Effector memory CD4-positive, alpha-beta T cell (primary cell): Measurements from ENCODE around the gene PTPRR.

ENCODE experiments used
- DNase-seq, 3 donors: peaks; one replicate each; pipeline ENCODE4 v3.0.0-alpha.2; 2020
- H3K27ac ChIP-seq: 2 replicates; pipeline ENCODE4 v1.7.0; 2013; ENCODE audit warnings: mild to moderate bottlenecking, low read length, moderate library complexity; ENCODE audit not compliant: insufficient read depth, poor library complexity, severe bottlenecking
- H3K27me3 ChIP-seq: replicated peaks from 2 replicates; pipeline ENCODE4 v1.7.0; 2013; ENCODE audit warnings: mild to moderate bottlenecking, low read length; ENCODE audit not compliant: insufficient read depth, control insufficient read depth, poor library complexity, severe bottlenecking
- H3K36me3 ChIP-seq: 2 replicates; pipeline ENCODE4 v1.7.0; 2013; ENCODE audit warnings: mild to moderate bottlenecking, low read length, moderate library complexity; ENCODE audit not compliant: control insufficient read depth, insufficient read depth
- H3K4me1 ChIP-seq: 2 replicates; pipeline ENCODE4 v1.7.0; 2013; ENCODE audit warnings: low read length, mild to moderate bottlenecking; ENCODE audit not compliant: control insufficient read depth, insufficient read depth, poor library complexity, severe bottlenecking
- H3K4me3 ChIP-seq: 2 replicates; pipeline ENCODE4 v1.7.0; 2013; ENCODE audit warnings: low read length, low read depth, mild to moderate bottlenecking; ENCODE audit not compliant: insufficient read depth, poor library complexity, severe bottlenecking
- H3K9me3 ChIP-seq: 2 replicates; pipeline ENCODE4 v1.7.0; 2013; ENCODE audit warnings: mild to moderate bottlenecking, low read length, moderate library complexity; ENCODE audit not compliant: control insufficient read depth

PTPRR gene

GRCh38 chr12:70721656-70722357 lies 198.7 kb downstream of the PTPRR start:
- no peak for DNase-seq
- no peaks in the 10 kb centered on the region for H3K9me3 ChIP-seq
- H3K36me3 ChIP-seq: no peaks in the 10 kb centered on the region
- no peak overlapping the region for H3K4me3 ChIP-seq
- H3K27ac ChIP-seq: no peak overlapping the region
- H3K27me3 ChIP-seq: no peaks in the 10 kb centered on the region
- peaks cover 5% of the 10 kb centered on the region for H3K4me1 ChIP-seq

- H3K27ac ChIP-seq: no peak overlapping the region
- H3K4me1 ChIP-seq: peaks cover 5% of the 10 kb centered on the region
- no peaks in the 10 kb centered on the region for H3K27me3 ChIP-seq
- no peak for DNase-seq
- H3K4me3 ChIP-seq: no peak overlapping the region
- H3K9me3 ChIP-seq: no peaks in the 10 kb centered on the region
- no peaks in the 10 kb centered on the region for H3K36me3 ChIP-seq
Measured at GRCh38 chr12:70721216-70721615, 199.3 kb downstream of the PTPRR start.

- Histone ChIP-seq H3K4me3 (no peak overlapping the region), H3K27ac (no peak overlapping the region)
Measured at GRCh38 chr12:70719672-70720420, 200.7 kb downstream of the PTPRR start.

GRCh38 chr12:70719071-70719470 lies 201.5 kb downstream of the PTPRR start:
- DNase-seq: no peak

More at GRCh38 chr12:70719672-70720420, 200.7 kb downstream of the PTPRR start:
- Histone ChIP-seq H3K4me1 (peaks cover 5% of the 10 kb centered on the region), H3K27me3 (no peaks in the 10 kb centered on the region), H3K9me3 (no peaks in the 10 kb centered on the region), H3K36me3 (no peaks in the 10 kb centered on the region)
- no peak for DNase-seq

GRCh38 chr12:70711831-70712230 lies 208.7 kb downstream of the PTPRR start:
- Histone ChIP-seq H3K36me3 (no peaks in the 10 kb centered on the region), H3K4me1 (no peaks in the 10 kb centered on the region)
- no peak for DNase-seq

More at GRCh38 chr12:70719071-70719470, 201.5 kb downstream of the PTPRR start:
- H3K4me3 ChIP-seq: no peak overlapping the region
- peaks cover 5% of the 10 kb centered on the region for H3K4me1 ChIP-seq
- no peak overlapping the region for H3K27ac ChIP-seq
- H3K9me3 ChIP-seq: no peaks in the 10 kb centered on the region
- H3K36me3 ChIP-seq: no peaks in the 10 kb centered on the region
- no peaks in the 10 kb centered on the region for H3K27me3 ChIP-seq

GRCh38 chr12:70709022-70709421 lies 211.5 kb downstream of the PTPRR start:
- Histone ChIP-seq H3K4me3 (no peak overlapping the region), H3K27me3 (no peaks in the 10 kb centered on the region)

More at GRCh38 chr12:70711831-70712230, 208.7 kb downstream of the PTPRR start:
- H3K4me3 ChIP-seq: no peak overlapping the region
- H3K27ac ChIP-seq: no peak overlapping the region
- no peaks in the 10 kb centered on the region for H3K9me3 ChIP-seq
- no peaks in the 10 kb centered on the region for H3K27me3 ChIP-seq

GRCh38 chr12:70706611-70707010 lies 213.9 kb downstream of the PTPRR start:
- no peaks in the 10 kb centered on the region for H3K9me3 ChIP-seq
- H3K27me3 ChIP-seq: no peaks in the 10 kb centered on the region
- H3K27ac ChIP-seq: no peak overlapping the region
- no peak for DNase-seq
- H3K4me1 ChIP-seq: no peaks in the 10 kb centered on the region
- no peaks in the 10 kb centered on the region for H3K36me3 ChIP-seq
- no peak overlapping the region for H3K4me3 ChIP-seq

More at GRCh38 chr12:70709022-70709421, 211.5 kb downstream of the PTPRR start:
- H3K9me3 ChIP-seq: no peaks in the 10 kb centered on the region
- DNase-seq: no peak
- H3K36me3 ChIP-seq: no peaks in the 10 kb centered on the region
- no peak overlapping the region for H3K27ac ChIP-seq
- H3K4me1 ChIP-seq: no peaks in the 10 kb centered on the region

GRCh38 chr12:70698345-70698744 lies 222.2 kb downstream of the PTPRR start:
- no peaks in the 10 kb centered on the region for H3K9me3 ChIP-seq
- H3K27me3 ChIP-seq: no peaks in the 10 kb centered on the region
- H3K36me3 ChIP-seq: no peaks in the 10 kb centered on the region
- no peaks in the 10 kb centered on the region for H3K4me1 ChIP-seq
- H3K27ac ChIP-seq: no peak overlapping the region
- no peak overlapping the region for H3K4me3 ChIP-seq
- DNase-seq: no peak

GRCh38 chr12:70695361-70696023 lies 225.0 kb downstream of the PTPRR start:
- no peaks in the 10 kb centered on the region for H3K4me1 ChIP-seq
- H3K27me3 ChIP-seq: no peaks in the 10 kb centered on the region
- H3K36me3 ChIP-seq: no peaks in the 10 kb centered on the region
- H3K9me3 ChIP-seq: no peaks in the 10 kb centered on the region
- DNase-seq: no peak
- no peak overlapping the region for H3K4me3 ChIP-seq
- no peak overlapping the region for H3K27ac ChIP-seq
